ENCODE data around the gene NUDT22. TPM values are rescaled to one million over a fixed set of nuclear protein-coding genes. Genes with fewer than 3 reads are reported as not detected.

The NUDT22 gene
- total RNA-seq, 3 donors from 2014 or later (not counting 1 experiment from before 2014, with no cell fraction given), result 59.1 to 79.1 (median 74.8) TPM

DNA sequence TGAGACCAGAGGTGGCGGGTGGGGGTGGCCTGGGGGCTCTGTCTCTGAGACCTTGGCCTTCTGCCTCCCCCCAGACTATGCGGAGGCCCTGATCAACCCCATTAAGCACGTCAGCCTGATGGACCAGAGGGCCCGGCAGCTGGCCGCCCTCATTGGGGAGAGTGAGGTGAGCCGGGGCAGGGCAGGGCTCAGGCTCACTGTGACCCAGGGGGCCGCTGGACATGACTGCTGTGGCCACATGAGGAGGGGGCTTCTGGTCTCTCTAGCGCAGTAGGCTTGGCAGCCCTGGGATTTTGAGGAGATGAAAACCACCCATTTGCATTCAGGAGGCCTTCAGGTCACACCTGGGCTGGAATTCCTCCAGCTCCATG is 37.9 kb downstream of the NUDT22 start:
- H3K27me3 Mint-ChIP-seq (ENCODE audit: low read depth in 2 of 2), result no peaks in the 10 kb centered on the region
- TF ChIP-seq CTCF (IDR thresholded peaks at IDR 0.05), result no peak
- H3K9me3 ChIP-seq (ENCODE audit: control insufficient read depth, insufficient read depth, low read length), result no peaks in the 10 kb centered on the region
- H3K4me3 Mint-ChIP-seq, result no peak overlapping the region
- H3K4me1 Mint-ChIP-seq, result peaks cover 15 to 23% of the 10 kb centered on the region in 2 donors
- no peaks in the 10 kb centered on the region for H3K9me3 Mint-ChIP-seq
- ATAC-seq (no peak), DNase-seq (no peak)
- no peak overlapping the region for H3K27ac Mint-ChIP-seq
- H3K27ac ChIP-seq (ENCODE audit: low read length), result no peak overlapping the region
- no peak overlapping the region for H3K4me3 ChIP-seq (ENCODE audit: low read length)
- 97% methylated on average over 8 of the region's 8 CpGs for WGBS (ENCODE audit: insufficient coverage)
- peaks cover 16% of the 10 kb centered on the region for H3K4me1 ChIP-seq (ENCODE audit: control insufficient read depth, insufficient read depth, low read length)
- no peaks in the 10 kb centered on the region for H3K36me3 Mint-ChIP-seq
- intact Hi-C loops (cut with micrococcal nuclease), result no loop called here
- H3K27me3 ChIP-seq (ENCODE audit: control insufficient read depth, insufficient read depth, low read length), result no peaks in the 10 kb centered on the region
- H3K36me3 ChIP-seq (ENCODE audit: control insufficient read depth, insufficient read depth, low read length), result no peaks in the 10 kb centered on the region

DNA sequence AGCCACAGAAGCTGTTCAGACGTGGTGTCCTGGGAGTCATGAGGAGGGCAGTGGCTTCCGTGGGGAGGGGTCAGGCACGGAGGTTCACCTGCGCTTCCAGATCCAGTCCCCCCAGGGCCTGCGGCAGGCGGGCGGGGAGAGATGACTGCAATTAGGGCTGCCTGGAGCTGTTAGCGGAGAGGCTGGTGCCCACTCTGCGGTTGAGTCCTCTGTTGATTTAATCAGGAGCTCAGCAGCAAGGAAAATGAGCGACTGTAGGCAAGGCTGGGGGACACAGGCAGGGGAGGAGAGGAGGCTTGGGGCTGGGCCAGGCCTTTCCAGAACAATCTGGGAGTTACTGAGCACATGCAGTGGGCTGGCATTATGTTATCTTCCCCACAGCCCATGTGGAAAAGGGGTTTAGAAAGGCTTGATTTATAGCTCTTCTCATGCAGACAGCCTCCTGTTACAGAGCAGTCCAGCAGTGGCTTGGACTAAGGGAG is 38.3 kb downstream of the NUDT22 start:
- no peak overlapping the region for H3K27ac ChIP-seq (ENCODE audit: low read length)
- Mint-ChIP-seq H3K27ac (no peak overlapping the region), H3K4me3 (no peak overlapping the region), H3K4me1 (peaks cover 19 to 25% of the 10 kb centered on the region in 2 donors), H3K36me3 (no peaks in the 10 kb centered on the region), H3K9me3 (no peaks in the 10 kb centered on the region), H3K27me3 (ENCODE audit: low read depth in 2 of 2) (no peaks in the 10 kb centered on the region)
- H3K4me1 ChIP-seq (ENCODE audit: control insufficient read depth, insufficient read depth, low read length), result peaks cover 19% of the 10 kb centered on the region
- ATAC-seq (no peak), DNase-seq (no peak)
- 95% methylated on average over 10 of the region's 10 CpGs for WGBS (ENCODE audit: insufficient coverage)
- H3K27me3 ChIP-seq (ENCODE audit: control insufficient read depth, insufficient read depth, low read length), result no peaks in the 10 kb centered on the region
- TF ChIP-seq CTCF (IDR thresholded peaks at IDR 0.05), result no peak
- H3K4me3 ChIP-seq (ENCODE audit: low read length), result no peak overlapping the region
- intact Hi-C loops (cut with micrococcal nuclease), result no loop called here
- H3K9me3 ChIP-seq (ENCODE audit: control insufficient read depth, insufficient read depth, low read length), result no peaks in the 10 kb centered on the region
- no peaks in the 10 kb centered on the region for H3K36me3 ChIP-seq (ENCODE audit: control insufficient read depth, insufficient read depth, low read length)

DNA sequence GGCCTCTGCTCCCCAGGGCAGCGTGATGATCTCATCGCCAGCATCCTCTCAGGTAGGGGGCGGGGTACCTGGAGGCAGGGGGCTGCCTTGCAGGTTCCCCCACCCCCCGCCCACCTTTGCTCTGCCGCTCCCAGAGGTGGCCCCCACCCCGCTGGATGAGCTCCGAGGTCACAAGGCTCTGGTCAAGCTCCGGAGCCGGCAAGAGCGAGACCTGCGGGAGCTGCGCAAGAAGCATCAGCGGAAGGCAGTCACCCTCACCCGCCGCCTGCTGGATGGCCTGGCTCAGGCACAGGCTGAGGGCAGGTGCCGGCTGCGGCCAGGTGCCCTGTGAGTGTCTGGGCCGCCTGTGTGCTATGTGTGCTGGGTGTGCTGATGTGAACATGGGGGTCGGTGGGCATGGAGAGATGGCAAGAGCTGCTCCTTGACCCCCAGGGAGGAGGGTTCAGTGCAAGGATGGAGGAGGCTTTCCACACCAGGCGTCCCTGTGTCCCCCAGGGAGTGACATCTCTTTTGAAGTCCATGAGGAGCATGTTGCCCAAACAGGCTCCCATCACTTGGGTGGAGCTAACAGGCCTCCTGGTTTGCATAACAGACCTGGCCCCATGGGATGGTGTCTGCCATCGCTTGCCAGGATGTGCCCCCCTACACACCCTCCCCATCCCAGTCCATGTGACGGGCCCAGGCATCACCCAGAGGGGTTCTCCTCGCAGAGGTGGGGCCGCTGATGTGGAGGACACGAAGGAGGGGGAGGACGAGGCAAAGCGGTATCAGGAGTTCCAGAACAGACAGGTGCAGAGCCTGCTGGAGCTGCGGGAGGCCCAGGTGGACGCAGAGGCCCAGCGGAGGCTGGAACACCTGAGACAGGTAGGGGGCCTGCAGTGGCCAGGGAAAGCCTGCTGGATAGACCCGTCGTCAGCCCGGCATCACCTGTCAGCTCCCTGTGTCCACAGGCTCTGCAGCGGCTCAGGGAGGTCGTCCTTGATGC is 39.4 kb downstream of the NUDT22 start:
- TF ChIP-seq CTCF (IDR thresholded peaks at IDR 0.05), result no peak
- ATAC-seq (no peak), DNase-seq (no peak)
- H3K4me3 ChIP-seq (ENCODE audit: low read length), result no peak overlapping the region
- Mint-ChIP-seq H3K4me3 (no peak overlapping the region), H3K36me3 (no peaks in the 10 kb centered on the region), H3K4me1 (peaks cover 28% of the 10 kb centered on the region in 2 donors), H3K27ac (no peak overlapping the region), H3K27me3 (ENCODE audit: low read depth in 2 of 2) (no peaks in the 10 kb centered on the region), H3K9me3 (no peaks in the 10 kb centered on the region)
- H3K36me3 ChIP-seq (ENCODE audit: control insufficient read depth, insufficient read depth, low read length), result no peaks in the 10 kb centered on the region
- H3K27me3 ChIP-seq (ENCODE audit: control insufficient read depth, insufficient read depth, low read length), result no peaks in the 10 kb centered on the region
- H3K9me3 ChIP-seq (ENCODE audit: control insufficient read depth, insufficient read depth, low read length), result no peaks in the 10 kb centered on the region
- no peak overlapping the region for H3K27ac ChIP-seq (ENCODE audit: low read length)
- intact Hi-C loops (cut with micrococcal nuclease), result no loop called here
- peaks cover 23% of the 10 kb centered on the region for H3K4me1 ChIP-seq (ENCODE audit: control insufficient read depth, insufficient read depth, low read length)
- 91% methylated on average over 35 of the region's 35 CpGs for WGBS (ENCODE audit: insufficient coverage)
